GM12872 (cell line): ENCODE results near the gene PLB1.

ENCODE experiments used
- TF ChIP-seq, protein P1 (sequence below): IDR thresholded peaks from 3 replicates; pipeline ENCODE4 v1.5.1; 2011; ENCODE audit warnings: low read depth, mild to moderate bottlenecking, low read length, moderate library complexity; ENCODE audit not compliant: insufficient read depth

PLB1 gene

DNA sequence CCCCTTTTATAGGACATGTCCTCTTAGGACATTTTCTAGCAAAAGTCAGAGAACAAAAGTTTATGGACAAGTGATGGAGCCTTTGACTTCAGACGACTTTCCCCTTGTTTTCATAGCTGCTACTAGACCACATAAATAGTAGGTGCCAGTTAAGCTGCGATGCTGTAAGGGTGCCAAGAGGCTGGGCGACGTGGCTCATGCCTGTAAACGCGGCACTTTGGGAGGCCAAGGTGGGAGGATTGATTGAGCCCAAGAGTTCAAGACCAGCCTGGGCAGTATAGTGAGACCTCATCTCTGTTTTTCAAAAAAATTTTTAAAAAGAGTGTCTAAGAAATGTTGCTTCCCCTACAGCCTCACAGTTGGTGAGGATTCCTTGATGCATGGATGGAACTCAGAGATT, 2.2 kb upstream of the PLB1 start:
- TF ChIP-seq, protein P1, sequence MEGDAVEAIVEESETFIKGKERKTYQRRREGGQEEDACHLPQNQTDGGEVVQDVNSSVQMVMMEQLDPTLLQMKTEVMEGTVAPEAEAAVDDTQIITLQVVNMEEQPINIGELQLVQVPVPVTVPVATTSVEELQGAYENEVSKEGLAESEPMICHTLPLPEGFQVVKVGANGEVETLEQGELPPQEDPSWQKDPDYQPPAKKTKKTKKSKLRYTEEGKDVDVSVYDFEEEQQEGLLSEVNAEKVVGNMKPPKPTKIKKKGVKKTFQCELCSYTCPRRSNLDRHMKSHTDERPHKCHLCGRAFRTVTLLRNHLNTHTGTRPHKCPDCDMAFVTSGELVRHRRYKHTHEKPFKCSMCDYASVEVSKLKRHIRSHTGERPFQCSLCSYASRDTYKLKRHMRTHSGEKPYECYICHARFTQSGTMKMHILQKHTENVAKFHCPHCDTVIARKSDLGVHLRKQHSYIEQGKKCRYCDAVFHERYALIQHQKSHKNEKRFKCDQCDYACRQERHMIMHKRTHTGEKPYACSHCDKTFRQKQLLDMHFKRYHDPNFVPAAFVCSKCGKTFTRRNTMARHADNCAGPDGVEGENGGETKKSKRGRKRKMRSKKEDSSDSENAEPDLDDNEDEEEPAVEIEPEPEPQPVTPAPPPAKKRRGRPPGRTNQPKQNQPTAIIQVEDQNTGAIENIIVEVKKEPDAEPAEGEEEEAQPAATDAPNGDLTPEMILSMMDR, result no peak

DNA sequence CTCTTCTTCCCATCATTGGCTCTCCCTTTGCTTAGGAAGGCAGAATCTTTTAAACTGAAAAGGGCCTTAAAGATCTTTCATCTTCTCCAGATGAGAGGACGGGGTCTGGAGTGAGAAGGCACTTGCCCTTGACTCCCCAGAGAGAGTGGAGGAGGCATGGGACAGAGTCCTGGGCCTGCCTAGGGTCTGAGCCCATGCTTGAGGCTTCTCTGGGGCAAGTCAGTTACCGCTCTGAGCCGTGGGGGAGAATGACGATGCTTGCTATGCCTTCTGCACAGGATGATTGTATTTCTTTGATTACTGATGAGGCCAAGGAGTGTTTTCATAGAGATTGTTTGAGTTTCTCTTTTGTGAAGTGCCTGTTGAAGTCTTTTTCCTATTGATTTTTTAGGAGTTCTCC, 921 bp downstream of the PLB1 start:
- TF ChIP-seq, protein P1, result no peak

DNA sequence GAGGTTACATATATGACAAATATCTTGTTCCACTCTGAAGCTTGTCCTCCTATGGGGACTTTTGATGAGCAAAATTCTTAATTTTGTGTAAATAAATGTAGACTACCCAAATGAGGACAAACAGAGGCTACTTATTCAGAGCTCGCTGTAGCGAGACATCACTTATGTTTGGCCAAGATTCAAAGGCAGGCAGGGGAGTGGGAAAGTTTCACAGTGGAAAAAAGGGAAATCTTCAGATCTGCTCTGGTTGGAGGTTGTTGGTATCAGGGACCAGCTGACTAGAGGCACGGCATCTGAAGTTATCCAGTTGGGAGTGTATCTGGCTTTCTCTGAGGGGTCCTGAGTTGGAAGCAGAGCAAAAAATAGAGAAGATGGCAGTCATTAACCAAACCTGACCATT, 1.3 kb downstream of the PLB1 start:
- TF ChIP-seq, protein P1, result no peak

DNA sequence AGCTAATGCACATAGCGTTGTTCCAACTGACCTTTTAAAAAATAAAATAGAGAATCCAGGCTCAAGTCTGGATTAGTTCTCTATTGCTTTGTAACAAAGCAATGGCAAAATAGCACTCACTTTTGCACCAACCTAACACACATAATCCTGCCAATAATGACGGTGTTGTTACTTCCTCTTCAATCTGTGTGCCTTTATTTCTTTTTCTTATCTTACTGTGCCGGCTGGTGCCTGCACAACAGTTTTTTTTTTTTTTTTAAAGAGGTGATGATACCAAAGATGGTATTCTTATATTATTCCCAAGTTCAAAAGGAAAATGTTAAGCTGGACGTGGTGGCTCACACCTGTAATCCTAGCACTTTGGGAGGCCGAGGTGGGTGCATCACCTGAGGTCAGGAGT, 3.4 kb downstream of the PLB1 start:
- TF ChIP-seq, protein P1, result no peak

DNA sequence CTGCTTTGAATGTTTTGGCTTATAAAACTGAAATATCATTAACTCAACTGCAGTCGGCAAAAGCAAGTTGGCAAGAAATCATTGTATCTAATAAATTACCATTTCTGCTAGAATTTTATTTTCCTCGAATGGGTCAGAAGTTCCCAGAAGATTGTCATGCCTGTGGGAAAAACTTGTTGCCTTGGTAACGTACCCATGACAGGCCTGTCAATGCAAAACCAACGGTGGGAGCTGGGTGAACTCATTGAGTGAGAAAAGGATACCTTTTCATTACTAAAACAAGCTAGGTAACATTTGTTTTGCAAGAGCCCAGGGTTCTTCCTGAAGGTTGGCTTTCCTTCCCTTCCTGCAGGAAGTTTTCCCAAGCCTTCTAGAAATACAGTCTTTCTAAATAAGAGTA, 9.5 kb downstream of the PLB1 start:
- TF ChIP-seq, protein P1, result no peak

DNA sequence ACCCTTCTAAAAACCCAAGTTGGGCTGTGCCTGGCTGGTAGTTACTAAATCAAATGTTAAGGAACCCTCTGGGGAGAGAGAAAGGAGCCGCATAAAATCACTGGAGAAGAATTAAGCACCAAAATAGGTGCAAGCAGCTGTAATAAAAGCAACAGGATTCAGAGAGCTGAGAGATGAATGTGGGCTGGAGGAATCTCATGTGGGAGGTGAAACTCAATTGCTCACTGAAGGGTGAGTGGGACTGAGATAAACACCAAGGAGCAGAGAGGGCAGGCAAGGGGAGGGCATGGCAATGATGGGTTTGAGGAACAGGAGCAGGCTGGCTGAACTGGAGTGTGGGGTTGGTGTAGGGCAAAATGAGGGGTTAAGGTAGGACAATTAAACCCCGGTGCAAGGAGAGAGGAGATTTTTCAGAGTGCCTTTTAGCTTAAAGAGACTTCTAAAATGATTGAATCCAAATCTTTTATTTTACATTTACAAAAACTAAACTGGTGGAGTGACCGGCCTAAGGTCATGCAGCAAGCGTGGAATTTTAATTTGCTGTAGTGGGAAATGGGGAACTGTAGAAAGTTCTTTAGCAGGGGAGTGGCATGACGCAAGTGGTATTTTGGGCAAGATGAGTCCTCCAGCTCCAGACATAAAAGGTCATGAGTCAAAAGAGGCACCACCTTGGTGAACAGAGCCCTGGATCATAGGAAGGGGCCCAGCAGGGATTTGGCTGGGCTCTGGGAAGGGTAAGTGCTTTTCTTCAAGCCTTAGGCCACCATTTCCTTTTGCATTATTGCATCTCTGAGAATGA, 10.5 kb downstream of the PLB1 start:
- TF ChIP-seq, protein P1, result no peak

DNA sequence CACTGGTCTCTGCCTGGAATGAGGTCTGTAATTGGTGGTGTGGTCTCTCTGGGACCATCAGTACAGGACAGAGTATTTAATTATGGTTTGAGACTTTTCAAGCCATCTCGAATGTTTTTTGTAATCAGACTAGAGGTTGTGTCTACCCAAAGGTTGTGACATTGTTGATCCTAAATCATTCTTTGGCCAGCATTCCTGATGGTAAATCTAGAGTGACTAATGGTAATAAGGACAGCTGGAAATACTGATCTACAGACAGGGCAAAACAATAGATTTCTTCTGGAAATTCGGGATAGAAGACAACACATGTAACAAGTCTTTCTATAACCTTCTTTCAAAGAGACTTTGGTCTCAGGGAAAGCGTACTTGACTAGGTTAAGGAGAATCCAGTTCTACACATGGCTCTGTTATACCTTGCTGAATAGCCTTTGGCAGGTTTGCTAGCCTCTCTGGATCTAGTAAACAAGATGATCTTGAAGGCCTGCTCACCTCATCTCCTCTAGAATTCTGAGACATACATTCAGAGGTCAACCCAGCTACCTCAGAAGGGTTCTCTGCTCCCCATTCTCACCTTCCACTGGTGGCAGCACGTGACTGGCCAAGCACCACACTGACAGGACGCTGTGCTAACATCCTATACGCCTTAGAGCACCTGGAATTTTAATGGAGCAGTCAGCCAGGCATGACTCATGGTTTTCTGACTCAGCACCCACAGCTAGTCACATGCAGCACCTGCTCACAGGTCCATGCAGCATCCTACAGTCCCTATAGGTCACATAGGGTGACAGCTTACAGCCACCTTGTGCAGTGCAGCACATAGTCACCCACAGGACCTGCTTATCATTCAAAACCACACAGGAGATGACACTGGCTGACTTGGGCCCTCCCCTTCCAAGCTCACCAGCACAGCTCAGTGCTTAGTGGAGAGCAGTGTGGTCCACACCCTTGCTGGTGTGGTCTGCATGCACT, 12.2 kb downstream of the PLB1 start:
- TF ChIP-seq, protein P1, result no peak
